Uterus (tissue), 4 donors: Measurements from ENCODE around the gene DIP2A. TPM values are rescaled to one million over a fixed set of nuclear protein-coding genes. Genes with fewer than 3 reads are reported as not detected.
"Not testable (repeated sequence)": the region's sequence is repeated elsewhere in the genome, so short reads cannot be mapped to it uniquely, and the experiment has no call there.

ENCODE experiments used
- DNase-seq, 2 donors: peaks; one replicate each; pipeline ENCODE4 v3.0.0-alpha.2; 2019 to 2020
- H3K27ac ChIP-seq, 2 donors: fragments of 200-600 bp; sonication (generic); 1 replicate in 1 of 2; 2 replicates in 1 of 2; pipeline ENCODE4 v1.5.1; 2016 to 2018
- H3K27me3 ChIP-seq, 2 donors: fragments of 200-600 bp; sonication (generic); one replicate each; pipeline ENCODE4 v1.5.1; 2018 to 2019; ENCODE audit warnings: control low read depth in 1 of 2
- H3K36me3 ChIP-seq, 2 donors: fragments of 200-600 bp; sonication (generic); one replicate each; pipeline ENCODE4 v1.5.1; 2019; ENCODE audit warnings: control low read depth in 1 of 2
- H3K4me1 ChIP-seq, 2 donors: fragments of 200-600 bp; sonication (generic); one replicate each; pipeline ENCODE4 v1.5.1; 2018 to 2019; ENCODE audit warnings: control low read depth in 1 of 2
- H3K4me3 ChIP-seq, 2 donors: fragments of 200-600 bp; sonication (generic); 1 replicate in 1 of 2; 2 replicates in 1 of 2; pipeline ENCODE4 v1.5.1; 2018 to 2019; ENCODE audit warnings: mild to moderate bottlenecking in 1 of 2
- H3K9me3 ChIP-seq, 2 donors: fragments of 200-600 bp; sonication (generic); one replicate each; pipeline ENCODE4 v1.5.1; 2019; ENCODE audit warnings: control low read depth in 1 of 2
- POLR2A ChIP-seq, 2 donors: fragments of 450-650 bp; IDR thresholded peaks; one replicate each; pipeline ENCODE4 v1.6.1; 2016; ENCODE audit warnings: antibody characterized with exemption in 2 of 2, mild to moderate bottlenecking in 1 of 2, moderate library complexity in 1 of 2
- intact Hi-C: fragments of 100-400 bp; cut with DNase I; formaldehyde crosslinking; loops from one replicate; pipeline ENCODE4 v1.15.1; 2023; ENCODE audit warnings: low total_unique reads
- total RNA-seq, 4 donors: library from RNA; depleted of rRNA in 3 of 4; stranded (reverse); fragments of >200 nt in 3 of 4; gene quantifications; one replicate each; pipeline versions ENCODE4 v1.1.0 to v1.2.4, GENCODE V29; 2014 to 2023
- TF ChIP-seq, protein P1 (sequence below), 4 experiments: fragments of 200-600 bp in 2 of 4; fragments of 450-650 bp in 2 of 4; sonication (generic) in 2 of 4; IDR thresholded peaks; one replicate each; pipeline ENCODE4 v1.5.1; 2016 to 2019; ENCODE audit warnings: antibody characterized with exemption in 4 of 4, mild to moderate bottlenecking in 2 of 4, moderate library complexity in 1 of 4
- donor health status: DM: yes; HTN: yes; CAD: no.

DIP2A gene
- total RNA-seq, 4 donors from 2014 or later: 51.0 to 56.3 (median 51.6) TPM

DNA sequence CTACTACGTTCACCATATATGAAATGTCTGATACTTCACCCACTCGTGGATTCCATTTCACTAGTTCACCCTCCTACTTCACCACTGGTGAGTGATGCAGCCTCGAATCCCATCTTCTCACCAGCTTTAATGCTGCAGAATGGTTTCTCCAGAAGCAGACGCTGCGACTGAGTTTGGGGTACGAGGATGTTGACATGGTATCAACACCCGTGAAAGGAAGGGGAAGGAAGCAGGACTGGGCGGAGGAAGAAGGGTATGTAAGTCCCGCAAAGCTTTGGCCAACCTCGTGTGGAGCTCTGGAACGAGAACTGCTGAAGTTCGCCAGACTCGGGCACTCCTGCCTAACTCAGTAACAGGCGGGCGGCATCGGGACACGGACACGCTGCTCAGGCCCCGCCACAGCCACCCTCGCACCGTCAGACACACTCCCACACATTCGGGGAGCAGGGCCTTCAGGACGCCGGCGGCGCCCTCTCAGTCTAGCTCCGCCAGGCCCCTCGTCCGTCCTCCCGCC lies 833 bp upstream of the DIP2A start:
- Histone ChIP-seq H3K36me3 (no peaks in the 10 kb centered on the region), H3K27me3 (no peaks in the 10 kb centered on the region), H3K27ac (peak overlapping the region; percentile 81 to 86), H3K9me3 (no peaks in the 10 kb centered on the region), H3K4me1 (peaks cover 0 to 6% of the 10 kb centered on the region in 2 donors), H3K4me3 (peak overlapping the region; percentile 67 to 71)
- DNase-seq: no peak
- TF ChIP-seq POLR2A (IDR thresholded peaks at IDR 0.05): no peak
- TF ChIP-seq, protein P1, sequence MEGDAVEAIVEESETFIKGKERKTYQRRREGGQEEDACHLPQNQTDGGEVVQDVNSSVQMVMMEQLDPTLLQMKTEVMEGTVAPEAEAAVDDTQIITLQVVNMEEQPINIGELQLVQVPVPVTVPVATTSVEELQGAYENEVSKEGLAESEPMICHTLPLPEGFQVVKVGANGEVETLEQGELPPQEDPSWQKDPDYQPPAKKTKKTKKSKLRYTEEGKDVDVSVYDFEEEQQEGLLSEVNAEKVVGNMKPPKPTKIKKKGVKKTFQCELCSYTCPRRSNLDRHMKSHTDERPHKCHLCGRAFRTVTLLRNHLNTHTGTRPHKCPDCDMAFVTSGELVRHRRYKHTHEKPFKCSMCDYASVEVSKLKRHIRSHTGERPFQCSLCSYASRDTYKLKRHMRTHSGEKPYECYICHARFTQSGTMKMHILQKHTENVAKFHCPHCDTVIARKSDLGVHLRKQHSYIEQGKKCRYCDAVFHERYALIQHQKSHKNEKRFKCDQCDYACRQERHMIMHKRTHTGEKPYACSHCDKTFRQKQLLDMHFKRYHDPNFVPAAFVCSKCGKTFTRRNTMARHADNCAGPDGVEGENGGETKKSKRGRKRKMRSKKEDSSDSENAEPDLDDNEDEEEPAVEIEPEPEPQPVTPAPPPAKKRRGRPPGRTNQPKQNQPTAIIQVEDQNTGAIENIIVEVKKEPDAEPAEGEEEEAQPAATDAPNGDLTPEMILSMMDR (IDR thresholded peaks at IDR 0.05): no peak
- intact Hi-C loops: no loop called here

DNA sequence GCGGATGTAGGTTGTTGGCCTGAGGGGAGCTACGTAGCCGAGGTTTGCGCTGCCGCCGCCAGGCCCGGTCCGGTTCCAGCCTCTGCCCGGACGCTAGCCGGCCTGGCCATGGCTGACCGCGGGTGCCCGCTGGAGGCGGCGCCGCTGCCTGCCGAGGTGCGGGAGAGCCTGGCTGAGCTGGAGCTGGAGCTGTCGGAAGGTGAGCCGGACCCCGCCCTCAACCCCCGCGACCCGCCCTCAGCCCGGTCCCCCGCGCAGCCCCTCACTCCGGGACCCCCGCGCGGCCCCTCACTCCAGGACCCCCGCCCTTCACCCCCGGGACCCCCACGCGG lies 299 bp downstream of the DIP2A start:
- H3K4me1 ChIP-seq: peaks cover 0 to 6% of the 10 kb centered on the region in 2 donors
- intact Hi-C loops: no loop called here

DNA sequence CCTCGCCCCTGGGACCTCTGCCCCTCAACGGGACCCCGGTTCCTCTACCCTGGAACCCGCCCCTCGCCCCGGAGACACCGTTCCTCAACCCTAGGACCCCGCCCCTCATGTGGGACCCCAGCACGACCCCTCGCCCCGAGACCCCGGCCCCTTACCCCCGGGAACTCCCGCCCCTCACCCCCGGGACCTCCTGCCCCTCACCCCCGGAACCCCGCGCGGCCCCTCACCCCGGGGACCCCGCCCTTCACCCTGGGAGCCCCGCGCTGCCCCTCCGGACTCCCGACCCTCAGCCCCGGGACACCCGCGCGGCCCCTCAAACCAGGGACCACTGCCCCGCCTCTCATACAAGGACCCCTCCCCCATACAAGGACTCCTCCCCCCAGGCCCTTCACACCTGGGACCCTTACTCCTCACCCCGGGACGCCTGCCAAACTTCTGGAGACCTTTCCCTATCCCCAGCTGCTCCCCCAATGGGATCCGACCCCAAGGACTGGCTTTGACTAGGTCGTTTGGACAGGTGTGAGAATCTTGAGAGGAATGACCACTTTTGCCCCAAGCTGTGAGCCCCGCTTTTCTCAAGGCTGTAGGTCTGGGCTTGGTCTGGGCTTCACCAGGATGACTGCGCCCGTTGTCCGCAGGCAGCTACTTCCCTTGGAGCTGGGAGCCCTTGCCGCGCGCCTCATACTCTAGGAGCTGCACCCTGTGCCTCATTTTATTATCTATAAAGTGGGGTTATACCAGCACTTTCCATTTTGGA lies 843 bp downstream of the DIP2A start:
- intact Hi-C loops: no loop called here
- Histone ChIP-seq H3K9me3 (no peaks in the 10 kb centered on the region), H3K4me3 (peak overlapping the region; percentile 58 to 99), H3K27me3 (no peaks in the 10 kb centered on the region), H3K27ac (peak overlapping the region; percentile 78 to 88), H3K36me3 (no peaks in the 10 kb centered on the region), H3K4me1 (peaks cover 0 to 6% of the 10 kb centered on the region in 2 donors)
- TF ChIP-seq, protein P1 (IDR thresholded peaks at IDR 0.05): no peak
- no peak for TF ChIP-seq POLR2A (IDR thresholded peaks at IDR 0.05)
- DNase-seq: peak; percentile 29 to 54

More for the DNA sequence above, 299 bp downstream of the DIP2A start:
- TF ChIP-seq POLR2A (IDR thresholded peaks at IDR 0.05): no peak
- TF ChIP-seq, protein P1 (IDR thresholded peaks at IDR 0.05): no peak
- peak overlapping the region; percentile 58 to 99 for H3K4me3 ChIP-seq
- no peaks in the 10 kb centered on the region for H3K27me3 ChIP-seq
- DNase-seq: no peak
- no peaks in the 10 kb centered on the region for H3K36me3 ChIP-seq
- no peaks in the 10 kb centered on the region for H3K9me3 ChIP-seq
- H3K27ac ChIP-seq: peak overlapping the region; percentile 78 to 88

DNA sequence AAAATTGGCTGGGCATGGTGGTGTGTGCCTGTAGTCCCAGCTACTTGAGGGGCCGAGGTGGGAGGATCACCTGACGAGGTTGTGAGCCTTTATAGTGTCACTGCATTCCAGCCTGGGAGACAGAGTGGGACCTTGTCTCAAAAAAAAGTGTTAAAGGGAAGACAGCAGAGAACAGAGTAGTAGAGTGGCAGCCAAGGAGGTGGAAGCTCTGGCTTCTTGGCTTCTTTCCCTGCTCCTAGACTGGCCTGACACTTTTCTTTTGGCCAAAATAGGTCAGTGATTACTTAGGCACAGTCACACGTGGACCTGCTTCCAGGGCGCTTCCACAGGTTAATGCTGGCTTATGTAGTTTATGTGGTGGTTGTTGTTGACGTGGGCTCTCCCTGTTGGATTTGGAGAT lies 3.2 kb downstream of the DIP2A start:
- H3K27ac ChIP-seq: no peak overlapping the region
- intact Hi-C loops: no loop called here

DNA sequence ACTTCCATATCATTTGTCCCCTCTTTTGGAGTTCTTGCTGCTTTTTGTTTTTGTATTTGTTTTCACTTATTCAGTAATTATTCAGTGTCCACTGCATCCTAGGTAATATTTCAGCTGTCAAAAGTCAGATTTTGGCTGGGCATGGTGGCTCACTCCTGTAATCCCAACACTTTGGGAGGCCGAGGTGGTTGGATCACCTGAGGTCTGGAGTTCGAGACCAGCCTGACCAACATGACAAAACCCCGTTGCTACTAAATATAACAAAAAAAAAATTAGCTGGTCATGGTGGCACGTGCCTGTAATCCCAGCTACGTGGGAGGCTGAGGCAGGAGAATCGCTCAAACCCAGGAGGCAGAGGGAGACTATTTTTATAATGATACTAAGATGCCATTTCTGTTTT lies 6.5 kb downstream of the DIP2A start:
- H3K27ac ChIP-seq, H3K36me3 ChIP-seq, H3K9me3 ChIP-seq, H3K4me3 ChIP-seq, H3K27me3 ChIP-seq, intact Hi-C loops, DNase-seq, H3K4me1 ChIP-seq: not testable (repeated sequence)

More for the DNA sequence above, 3.2 kb downstream of the DIP2A start:
- TF ChIP-seq, protein P1 (IDR thresholded peaks at IDR 0.05): no peak
- TF ChIP-seq POLR2A (IDR thresholded peaks at IDR 0.05): no peak
- no peak overlapping the region for H3K4me3 ChIP-seq
- no peak for DNase-seq
- H3K27me3 ChIP-seq: no peaks in the 10 kb centered on the region
- no peaks in the 10 kb centered on the region for H3K36me3 ChIP-seq
- no peaks in the 10 kb centered on the region for H3K9me3 ChIP-seq
- H3K4me1 ChIP-seq: peaks cover 0 to 6% of the 10 kb centered on the region in 2 donors
